Measurements from ENCODE around the gene APOE.
"Not testable (repeated sequence)": the region's sequence is repeated elsewhere in the genome, so short reads cannot be mapped to it uniquely, and the experiment has no call there.

APOE gene

DNA sequence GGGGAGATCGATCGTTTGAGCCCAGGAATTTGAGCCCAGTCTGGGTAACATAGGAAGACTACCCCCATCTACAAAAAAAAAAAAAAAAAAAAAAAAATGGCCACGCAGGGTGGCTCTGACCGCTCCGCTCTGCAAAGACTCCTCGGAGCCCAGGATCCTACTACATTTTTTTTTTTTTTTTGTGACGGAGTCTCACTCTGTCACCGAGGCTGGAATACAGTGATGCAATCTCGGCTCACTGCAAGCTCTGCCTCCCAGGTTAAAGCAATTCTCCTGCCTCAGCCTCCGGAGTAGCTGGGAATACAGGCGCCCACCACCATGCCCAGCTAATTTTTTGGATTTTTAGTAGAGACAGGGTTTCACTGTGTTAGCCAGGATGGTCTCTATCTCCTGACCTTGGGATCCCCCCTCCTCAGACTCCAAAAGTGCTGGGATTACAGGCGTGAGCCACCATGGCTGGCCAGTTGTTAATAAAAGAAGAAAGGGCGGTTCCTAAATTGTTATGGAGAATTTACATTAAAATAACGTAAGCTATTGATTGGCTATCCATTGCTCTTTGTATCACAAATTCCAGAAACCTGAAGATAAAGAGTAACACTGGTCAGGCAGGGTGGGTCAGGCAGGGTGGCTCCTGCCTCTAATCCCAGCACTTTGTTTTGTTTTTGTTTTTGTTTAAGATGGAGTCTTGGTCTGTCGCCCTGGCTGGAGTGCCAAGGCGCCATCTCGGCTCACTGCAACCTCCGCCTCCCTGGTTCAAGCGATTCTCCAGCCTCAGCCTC is 22.8 kb upstream of the APOE start:
- DNase-seq; in situ Hi-C loops (cut with MboI; ENCODE audit: low pct_unique_long_range_greater_than_20kb, low sequenced_read_pairs): not testable (repeated sequence)

DNA sequence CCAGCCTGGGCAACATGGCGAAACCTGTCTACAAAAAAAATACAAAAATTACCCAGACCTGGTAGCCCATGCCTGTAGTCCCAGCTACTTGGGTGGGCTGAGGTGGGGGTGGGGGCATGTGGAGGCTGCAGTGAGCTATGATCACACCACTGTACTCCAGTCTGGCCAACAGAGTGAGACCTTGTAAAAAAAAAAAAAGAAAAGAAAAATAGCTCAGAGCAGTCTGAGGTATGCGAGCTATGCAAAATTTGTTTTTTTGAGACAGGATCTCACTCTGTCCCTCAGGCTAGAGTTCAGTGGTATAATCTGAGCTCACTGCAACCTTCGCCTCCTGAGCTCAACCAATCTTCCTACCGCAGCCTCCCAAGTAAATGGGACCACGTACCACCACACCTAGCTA is 21.7 kb upstream of the APOE start:
- in situ Hi-C loops (cut with MboI; ENCODE audit: low pct_unique_long_range_greater_than_20kb, low sequenced_read_pairs) = no loop called here
- no peak for DNase-seq

DNA sequence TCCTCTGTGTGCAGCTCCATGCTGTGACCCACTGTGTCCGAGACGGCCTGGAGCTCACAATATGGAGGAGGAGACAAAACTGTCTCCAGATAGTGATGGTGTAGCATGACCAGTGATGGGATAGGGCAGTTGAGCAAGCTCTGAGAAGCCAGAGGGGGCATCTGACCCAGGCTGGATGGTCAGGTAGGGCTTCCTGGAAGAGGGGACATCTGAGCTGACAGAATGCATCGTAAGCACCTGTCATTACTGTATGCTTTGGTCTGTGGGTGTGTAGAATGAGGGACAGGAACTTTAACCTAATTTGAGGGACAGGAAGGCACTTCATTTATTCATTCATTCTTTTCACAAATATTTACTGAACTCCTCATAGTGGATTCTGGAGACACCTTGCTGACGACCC is 21.0 kb upstream of the APOE start:
- no peak for DNase-seq
- in situ Hi-C loops (cut with MboI; ENCODE audit: low pct_unique_long_range_greater_than_20kb, low sequenced_read_pairs) = no loop called here

DNA sequence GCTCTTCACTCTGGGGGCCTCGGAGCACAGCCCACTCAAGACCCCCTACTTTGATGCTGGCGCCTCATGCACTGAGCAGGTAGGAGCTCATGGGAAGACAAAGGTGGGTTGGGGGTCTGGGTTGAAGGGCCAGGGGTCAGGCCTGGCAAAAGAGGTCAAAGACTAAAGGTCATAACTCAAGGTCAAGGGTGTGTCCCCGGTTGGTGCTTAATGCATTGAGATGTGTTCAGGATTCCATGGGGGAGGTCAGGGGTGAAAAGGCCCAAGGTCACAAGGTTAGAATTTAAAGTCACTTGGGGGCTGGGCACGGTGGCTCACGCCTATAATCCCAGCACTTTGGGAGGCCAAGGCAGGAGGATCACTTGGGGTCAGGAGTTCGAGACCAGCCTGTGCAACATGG is 19.5 kb upstream of the APOE start:
- DNase-seq = no peak
- in situ Hi-C loops (cut with MboI; ENCODE audit: low pct_unique_long_range_greater_than_20kb, low sequenced_read_pairs) = no loop called here

DNA sequence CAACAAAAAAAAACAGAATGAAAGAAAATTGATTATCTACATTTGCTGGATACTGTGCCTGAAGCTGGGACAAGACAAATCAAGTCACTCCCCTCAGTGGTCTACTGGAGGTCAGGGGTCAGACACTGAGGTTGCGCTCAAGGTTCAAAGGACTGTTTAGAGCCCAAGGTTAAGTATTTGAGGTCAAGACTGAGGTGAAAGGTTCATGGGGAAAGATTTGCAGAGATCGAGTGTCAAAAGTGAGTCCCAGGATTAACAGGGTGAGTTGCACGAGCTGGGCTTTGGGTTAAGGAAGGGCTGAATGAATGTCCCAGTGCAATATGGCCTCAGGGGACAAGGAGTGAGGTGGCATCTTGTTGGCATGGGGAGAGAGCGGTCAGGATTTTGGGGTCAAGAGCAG is 17.9 kb upstream of the APOE start:
- DNase-seq = no peak
- in situ Hi-C loops (cut with MboI; ENCODE audit: low pct_unique_long_range_greater_than_20kb, low sequenced_read_pairs) = no loop called here

DNA sequence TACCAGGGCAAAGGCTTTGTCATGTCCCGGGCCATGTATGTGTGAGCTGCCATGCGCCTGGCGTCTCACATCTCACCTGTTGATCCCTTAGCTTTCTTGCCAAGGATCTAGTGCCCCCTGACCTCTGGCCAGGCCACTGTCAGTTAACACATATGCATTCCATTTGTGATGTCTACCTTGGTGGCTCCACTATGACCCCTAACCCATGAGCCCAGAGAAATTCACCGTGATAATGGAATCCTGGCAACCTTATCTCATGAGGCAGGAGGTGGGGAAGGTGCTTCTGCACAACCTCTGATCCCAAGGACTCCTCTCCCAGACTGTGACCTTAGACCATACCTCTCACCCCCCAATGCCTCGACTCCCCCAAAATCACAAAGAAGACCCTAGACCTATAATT is 17.3 kb upstream of the APOE start:
- in situ Hi-C loops (cut with MboI; ENCODE audit: low pct_unique_long_range_greater_than_20kb, low sequenced_read_pairs); DNase-seq: not testable (repeated sequence)

DNA sequence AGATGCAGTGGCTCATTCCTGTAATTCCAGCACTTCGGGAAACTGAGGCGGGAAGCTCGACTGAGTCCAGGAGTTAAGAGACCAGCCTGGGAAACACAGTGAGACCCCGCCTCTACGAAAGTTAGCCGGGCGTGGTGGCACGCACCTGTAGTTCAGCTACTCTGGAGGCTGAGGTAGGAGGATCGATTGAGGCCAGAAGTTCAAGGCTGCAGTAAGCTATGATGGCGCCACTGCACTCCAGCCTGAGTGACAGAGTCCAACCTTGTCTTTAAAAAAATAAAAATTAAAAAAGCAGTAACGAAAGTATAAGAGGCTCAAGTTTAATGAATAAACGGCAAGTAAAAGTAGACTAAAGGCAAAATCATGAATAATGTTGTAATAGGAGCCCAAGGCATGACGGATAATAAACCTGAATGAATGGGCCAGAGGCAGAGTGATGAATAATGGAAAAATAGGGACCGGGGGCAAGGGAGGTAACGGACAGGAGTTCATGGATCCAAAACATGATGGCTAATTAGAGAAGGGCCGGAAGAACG is 15.7 kb upstream of the APOE start:
- no peak for DNase-seq
- in situ Hi-C loops (cut with MboI; ENCODE audit: low pct_unique_long_range_greater_than_20kb, low sequenced_read_pairs) = no loop called here

DNA sequence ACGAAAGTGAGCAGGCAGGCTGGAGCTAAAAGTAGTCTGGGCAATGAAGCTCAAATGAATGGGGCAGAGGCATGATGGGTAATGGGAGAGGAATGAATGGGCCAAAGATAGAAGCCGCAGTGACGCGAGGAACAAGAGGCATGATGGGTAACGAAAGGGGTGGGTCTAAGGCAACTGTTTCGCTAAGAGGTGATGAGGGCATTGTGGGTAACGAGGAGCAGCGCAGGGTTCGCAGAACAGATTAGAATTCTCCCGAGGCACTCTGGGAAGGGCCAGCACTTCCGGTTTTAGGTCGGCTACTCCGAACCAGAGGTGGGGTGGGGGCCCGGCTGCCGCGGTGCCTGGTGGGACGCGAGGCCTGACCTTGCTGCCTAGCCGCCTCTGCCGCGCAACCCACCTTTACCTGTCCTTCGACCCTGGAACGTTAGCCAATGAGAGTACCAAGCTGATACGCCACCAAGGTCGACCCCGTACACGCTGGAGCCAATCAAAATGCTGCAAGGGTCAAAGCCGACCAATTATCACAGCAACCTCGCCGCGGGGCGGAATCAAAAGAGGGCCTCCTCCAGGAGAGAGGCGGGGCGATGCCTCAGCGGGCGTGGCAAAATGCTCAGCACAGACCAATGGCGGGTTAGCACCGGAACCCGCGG is 15.1 kb upstream of the APOE start:
- in situ Hi-C loops (cut with MboI; ENCODE audit: low pct_unique_long_range_greater_than_20kb, low sequenced_read_pairs) = no loop called here
- peak; percentile 100 for DNase-seq

DNA sequence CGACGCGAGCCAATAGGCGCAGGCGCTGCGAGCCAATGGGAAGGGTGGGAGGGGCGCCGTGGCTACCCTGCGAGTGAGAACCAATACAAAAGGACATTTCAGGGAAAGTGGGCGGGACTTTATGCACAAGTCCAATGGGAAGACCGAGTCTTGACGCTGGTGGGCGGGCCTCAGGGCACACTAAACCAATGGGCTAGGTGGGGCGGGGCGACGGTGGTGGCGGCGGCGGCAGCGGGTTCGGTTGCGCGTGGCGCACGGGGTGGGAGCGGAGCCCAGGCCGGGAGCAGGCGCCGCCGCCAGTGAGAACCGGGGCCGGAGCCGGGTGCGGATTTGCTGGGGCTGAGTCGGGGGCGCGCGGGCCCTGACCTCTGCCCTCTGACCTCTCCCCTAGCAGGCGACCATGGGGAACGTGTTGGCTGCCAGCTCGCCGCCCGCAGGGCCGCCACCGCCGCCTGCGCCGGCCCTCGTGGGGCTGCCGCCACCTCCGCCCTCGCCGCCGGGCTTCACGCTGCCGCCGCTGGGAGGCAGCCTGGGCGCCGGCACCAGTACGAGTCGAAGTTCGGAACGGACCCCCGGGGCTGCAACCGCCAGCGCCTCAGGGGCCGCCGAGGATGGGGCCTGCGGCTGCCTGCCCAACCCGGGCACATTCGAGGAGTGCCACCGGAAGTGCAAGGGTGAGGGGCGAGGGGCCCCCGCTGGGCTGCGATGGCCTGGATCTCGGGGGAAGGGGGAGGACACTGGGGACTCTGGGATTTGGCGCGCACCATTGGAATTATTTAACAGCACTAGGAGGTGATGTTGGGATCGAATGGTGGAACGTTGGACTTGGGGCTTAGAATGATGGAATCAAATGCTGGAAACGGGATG is 14.3 kb upstream of the APOE start, which contains the start of gene TOMM40:
Gene TOMM40, plus strand, starts transcription at position 239 of the 867 bp plus-strand sequence. Its CDS starts 162 bp downstream, at position 401.
- no peak for DNase-seq
- in situ Hi-C loops (cut with MboI; ENCODE audit: low pct_unique_long_range_greater_than_20kb, low sequenced_read_pairs) = no loop called here

DNA sequence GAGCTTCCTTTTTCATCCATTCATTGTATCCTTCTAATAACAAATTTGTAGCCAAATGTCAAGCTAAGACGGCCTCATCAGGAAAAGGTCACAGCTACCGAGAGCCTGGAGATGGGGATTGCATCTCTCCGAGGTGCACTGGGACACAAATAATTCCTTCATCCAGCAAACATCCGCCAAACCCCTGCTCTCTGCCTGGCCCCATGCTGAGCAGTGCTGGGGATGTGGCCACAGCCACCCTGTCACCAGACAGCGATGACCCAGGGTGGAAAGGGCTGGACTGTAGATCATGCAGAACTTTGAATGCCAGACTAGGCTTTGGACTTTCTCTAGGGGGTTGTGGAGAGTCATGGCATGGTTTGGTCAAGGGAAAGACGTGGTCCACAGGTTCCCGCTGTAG is 12.7 kb upstream of the APOE start:
- in situ Hi-C loops (cut with MboI; ENCODE audit: low pct_unique_long_range_greater_than_20kb, low sequenced_read_pairs) = no loop called here
- DNase-seq = no peak

DNA sequence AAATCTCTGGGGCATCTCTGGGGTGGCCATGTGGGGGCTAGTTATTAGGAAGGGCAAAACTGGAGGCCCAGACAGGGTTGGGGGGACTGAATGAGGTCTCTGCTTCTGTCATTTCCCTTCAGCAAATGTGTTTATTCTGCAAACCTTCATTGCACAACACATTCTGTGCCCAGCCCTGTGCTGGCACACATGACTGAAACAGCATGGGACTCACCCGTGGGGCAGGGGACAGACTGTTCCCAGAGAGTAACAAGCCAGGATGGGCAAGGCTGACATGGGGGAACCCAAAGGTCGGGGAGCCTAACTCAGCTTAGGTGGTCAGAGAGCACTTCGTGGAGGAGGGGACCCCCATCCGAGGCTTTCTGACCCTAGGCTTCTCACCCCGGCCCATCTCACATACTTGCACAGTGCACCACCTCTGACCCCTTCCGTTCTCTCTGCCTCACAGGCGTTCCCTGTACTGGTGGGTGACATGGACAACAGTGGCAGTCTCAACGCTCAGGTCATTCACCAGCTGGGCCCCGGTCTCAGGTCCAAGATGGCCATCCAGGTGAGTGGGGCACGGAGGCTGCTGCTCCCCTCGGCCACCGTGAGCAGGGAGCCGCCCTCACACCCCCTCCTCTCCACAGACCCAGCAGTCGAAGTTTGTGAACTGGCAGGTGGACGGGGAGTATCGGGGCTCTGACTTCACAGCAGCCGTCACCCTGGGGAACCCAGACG is 12.1 kb upstream of the APOE start:
- no peak for DNase-seq
- in situ Hi-C loops (cut with MboI; ENCODE audit: low pct_unique_long_range_greater_than_20kb, low sequenced_read_pairs) = no loop called here

DNA sequence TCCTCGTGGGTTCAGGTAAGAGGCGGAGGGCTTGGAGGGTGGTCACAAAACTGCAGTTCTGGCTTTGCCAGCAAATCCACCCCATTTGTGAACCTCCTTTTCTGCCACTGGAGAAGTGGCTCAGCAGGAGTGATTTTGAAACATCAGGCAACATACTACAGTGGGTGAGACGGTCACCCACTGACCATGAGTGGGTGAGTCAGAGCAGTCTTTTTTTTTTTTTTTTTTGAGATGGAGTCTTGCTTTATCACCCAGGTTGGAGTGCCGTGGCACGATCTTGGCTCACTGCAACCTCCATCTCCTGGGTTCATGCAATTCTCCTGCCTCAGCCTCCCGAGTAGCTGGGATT is 11.6 kb upstream of the APOE start:
- DNase-seq = no peak
- in situ Hi-C loops (cut with MboI; ENCODE audit: low pct_unique_long_range_greater_than_20kb, low sequenced_read_pairs) = no loop called here

DNA sequence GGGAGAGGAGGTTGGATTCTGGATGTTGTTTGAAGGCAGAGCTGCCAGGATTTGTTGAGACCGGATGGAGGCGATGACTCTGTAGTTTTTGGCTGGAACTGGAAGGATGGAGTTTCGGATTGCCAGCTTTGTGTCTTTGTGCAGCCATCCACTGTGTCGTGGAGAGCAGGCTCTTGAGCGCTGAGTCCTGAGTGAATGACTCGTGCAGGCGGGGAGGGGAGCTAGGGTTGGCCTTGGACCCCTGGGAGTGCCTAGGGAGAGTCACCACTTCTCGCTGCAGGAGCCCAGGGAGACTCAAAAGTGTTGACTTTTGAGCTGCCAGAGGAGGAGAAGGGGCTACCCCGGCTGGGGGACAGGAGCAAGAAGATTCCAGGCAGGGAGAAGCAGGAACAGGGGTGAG is 10.7 kb upstream of the APOE start:
- in situ Hi-C loops (cut with MboI; ENCODE audit: low pct_unique_long_range_greater_than_20kb, low sequenced_read_pairs) = no loop called here
- no peak for DNase-seq

DNA sequence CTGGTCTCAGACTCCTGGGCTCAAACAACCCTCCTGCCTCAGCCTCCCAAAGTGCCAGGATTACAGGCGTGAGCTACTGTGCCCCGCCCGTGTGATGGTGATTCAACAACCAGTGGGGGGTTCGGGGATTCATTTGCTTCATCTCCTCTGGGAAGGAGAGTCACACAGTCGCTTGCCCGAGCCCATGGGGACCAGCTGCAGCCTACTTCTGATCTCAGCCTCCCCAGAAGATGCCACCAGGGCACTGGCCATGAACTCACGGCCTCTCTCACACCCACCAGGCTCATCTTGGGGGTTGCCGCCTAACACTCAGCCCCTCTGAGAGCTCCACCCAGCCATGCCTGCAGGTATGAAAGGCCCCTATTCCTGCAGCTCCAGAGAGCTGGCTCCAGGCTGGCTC is 7.8 kb upstream of the APOE start:
- DNase-seq = no peak
- in situ Hi-C loops (cut with MboI; ENCODE audit: low pct_unique_long_range_greater_than_20kb, low sequenced_read_pairs) = no loop called here

DNA sequence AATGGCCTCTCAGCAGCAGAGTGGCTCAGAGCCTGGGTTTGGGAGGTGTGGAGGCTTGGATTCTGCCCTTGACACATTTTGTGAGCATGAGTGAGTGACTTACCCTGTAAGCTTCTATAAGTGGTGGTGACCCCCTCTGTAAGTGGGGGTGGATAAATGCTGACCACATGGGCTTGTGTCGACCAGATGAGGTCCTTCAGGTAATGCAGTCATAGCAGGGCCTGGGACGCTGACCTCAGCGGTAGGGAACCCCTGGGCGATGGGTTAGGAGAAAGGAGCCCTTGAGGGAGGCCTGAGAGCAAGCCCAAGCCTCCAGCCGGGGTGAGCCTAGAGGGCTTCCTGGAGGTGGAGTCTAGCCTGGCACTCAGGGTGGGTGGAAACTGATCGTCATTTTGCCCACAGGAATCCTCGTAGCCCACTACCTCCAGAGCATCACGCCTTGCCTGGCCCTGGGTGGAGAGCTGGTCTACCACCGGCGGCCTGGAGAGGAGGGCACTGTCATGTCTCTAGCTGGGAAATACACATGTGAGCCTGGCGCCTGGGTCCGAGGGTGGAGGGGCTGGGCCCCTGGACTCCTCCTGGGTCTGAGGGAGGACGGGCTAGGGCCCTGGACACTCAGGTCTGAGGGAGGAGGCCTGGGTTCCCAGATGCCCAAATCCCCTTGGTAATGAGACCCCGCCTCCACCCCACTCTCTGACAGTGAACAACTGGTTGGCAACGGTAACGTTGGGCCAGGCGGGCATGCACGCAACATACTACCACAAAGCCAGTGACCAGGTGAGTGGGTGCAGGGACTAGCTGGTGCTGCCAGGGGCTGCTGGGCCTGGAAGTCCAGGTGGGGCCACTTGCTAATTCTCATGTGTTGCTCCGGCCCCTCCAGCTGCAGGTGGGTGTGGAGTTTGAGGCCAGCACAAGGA is 5.0 kb upstream of the APOE start:
- in situ Hi-C loops (cut with MboI; ENCODE audit: low pct_unique_long_range_greater_than_20kb, low sequenced_read_pairs) = no loop called here
- DNase-seq = no peak

DNA sequence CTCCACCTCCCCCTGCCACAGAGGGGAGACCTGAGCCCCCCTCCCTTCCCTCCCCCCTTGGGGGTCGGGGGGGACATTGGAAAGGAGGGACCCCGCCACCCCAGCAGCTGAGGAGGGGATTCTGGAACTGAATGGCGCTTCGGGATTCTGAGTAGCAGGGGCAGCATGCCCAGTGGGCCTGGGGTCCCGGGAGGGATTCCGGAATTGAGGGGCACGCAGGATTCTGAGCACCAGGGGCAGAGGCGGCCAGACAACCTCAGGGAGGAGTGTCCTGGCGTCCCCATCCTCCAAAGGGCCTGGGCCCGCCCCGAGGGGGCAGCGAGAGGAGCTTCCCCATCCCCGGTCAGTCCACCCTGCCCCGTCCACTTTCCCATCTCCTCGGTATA is 2.4 kb upstream of the APOE start:
- no peak for DNase-seq
- in situ Hi-C loops (cut with MboI; ENCODE audit: low pct_unique_long_range_greater_than_20kb, low sequenced_read_pairs) = no loop called here

DNA sequence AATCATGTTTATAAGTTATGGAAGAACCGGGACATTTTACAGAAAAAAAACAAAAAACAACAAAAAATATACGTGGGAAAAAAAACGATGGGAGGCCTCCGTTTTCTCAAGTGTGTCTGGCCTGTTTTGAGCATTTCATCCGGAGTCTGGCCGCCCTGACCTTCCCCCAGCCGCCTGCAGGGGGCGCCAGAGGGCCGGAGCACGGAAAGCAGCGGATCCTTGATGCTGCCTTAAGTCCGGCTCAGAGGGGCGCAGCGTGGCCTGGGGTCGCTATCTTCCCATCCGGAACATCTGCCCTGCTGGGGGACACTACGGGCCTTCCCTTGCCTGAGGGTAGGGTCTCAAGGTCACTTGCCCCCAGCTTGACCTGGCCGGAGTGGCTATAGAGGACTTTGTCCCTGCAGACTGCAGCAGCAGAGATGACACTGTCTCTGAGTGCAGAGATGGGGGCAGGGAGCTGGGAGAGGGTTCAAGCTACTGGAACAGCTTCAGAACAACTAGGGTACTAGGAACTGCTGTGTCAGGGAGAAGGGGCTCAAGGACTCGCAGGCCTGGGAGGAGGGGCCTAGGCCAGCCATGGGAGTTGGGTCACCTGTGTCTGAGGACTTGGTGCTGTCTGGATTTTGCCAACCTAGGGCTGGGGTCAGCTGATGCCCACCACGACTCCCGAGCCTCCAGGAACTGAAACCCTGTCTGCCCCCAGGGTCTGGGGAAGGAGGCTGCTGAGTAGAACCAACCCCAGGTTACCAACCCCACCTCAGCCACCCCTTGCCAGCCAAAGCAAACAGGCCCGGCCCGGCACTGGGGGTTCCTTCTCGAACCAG is 1.8 kb upstream of the APOE start:
- peak; percentile 91 for DNase-seq
- in situ Hi-C loops (cut with MboI; ENCODE audit: low pct_unique_long_range_greater_than_20kb, low sequenced_read_pairs) = no loop called here

Measured in KBM-7 (cell line).